Measurements from ENCODE around the gene TBRG4.

TBRG4 gene

DNA sequence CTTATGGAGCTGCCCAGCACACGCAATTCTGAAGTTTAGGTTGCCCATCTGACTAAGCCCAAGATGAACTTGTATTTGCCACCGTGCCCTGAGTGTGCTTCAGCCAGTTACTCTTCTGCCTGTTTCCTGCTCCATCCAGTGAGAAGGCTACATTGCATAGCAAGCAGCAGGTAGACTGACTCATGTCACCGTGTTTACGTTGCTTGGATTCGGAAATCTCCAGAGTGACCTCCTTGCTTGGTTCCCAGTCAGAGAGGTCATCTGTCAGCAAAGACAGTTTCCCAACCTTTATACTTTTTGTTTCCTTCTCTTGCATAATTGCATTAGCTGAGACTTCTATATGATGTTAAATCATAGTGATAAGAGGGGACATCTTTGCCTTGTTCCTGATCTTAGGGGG is 53.6 kb downstream of the TBRG4 start:
- DNase-seq: no peak

- no peak for DNase-seq
Observed at GRCh38 chr7:45055594-45056219, 55.8 kb downstream of the TBRG4 start.

DNA sequence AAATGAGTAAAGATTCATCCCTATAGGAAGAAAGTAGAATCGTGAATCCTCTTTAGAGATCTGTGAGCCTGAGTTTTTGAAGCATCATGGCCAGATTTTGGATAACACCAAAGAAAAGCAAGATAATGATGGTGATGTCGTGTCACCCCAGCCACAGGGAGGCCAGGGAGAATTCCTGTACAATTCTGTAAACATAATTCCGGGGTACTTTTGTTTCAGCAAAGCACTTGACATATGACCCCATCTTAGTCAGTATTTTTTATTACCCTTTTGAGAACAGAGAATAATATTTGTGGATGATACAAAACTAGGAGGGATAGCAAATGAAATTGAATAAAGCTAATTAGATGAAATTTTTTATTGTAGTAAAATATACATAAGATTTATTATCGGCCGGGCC is 56.5 kb downstream of the TBRG4 start:
- no peak for DNase-seq

DNA sequence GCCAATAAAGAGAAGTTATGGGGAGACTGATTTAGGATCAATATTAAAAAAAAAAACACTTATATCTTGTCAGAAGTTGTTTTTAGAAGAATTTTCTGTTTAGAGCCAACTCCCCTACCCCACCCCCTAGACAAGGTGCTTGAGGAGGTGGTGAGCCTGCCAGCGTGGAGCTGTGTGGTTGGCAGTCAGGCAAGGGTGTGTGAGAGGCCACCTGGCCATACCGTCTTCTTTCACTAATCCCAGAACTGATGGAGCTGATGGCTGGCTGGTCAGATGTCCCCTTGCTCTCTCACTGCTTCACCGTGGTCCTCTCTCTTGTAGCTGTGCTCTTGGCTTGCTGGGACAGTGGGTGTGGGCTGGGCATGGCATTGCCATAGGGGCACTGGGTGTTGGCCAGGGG is 57.1 kb downstream of the TBRG4 start:
- no peak for DNase-seq

DNA sequence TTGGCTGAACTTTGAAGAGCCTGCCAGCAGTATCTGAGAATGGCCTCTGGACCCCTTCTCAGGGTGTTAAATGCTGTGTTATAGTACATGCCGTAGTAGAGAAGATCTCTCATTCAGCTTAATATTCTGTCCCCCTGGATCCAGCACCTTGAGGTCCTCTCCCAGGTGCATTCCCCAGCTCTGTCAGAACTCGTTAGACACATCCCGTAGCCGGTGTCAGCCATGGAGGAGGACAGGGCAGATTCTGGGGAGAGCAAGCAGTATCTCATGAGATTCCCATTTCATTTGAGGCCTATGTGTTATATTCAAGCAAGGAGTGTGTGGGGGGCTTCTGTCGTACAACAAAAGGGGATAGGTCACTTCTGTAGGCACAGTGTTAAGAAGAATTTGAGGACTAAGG is 57.6 kb downstream of the TBRG4 start:
- no peak for DNase-seq

- no peak for DNase-seq
Observed at GRCh38 chr7:45053401-45053800, 58.1 kb downstream of the TBRG4 start.

- no peak for DNase-seq
Observed at GRCh38 chr7:45052011-45052410, 59.5 kb downstream of the TBRG4 start.

GRCh38 chr7:45050198-45050597 is 61.3 kb downstream of the TBRG4 start:
- no peak for DNase-seq

All from right kidney (tissue), 1 donor.